ENCODE data around the gene RSPH9. TPM values are rescaled to one million over a fixed set of nuclear protein-coding genes. Genes with fewer than 3 reads are reported as not detected.
"Not testable (repeated sequence)": the region's sequence is repeated elsewhere in the genome, so short reads cannot be mapped to it uniquely, and the experiment has no call there.

The RSPH9 gene
- total RNA-seq, 1 donor from 2014 or later: 0.63 TPM

DNA sequence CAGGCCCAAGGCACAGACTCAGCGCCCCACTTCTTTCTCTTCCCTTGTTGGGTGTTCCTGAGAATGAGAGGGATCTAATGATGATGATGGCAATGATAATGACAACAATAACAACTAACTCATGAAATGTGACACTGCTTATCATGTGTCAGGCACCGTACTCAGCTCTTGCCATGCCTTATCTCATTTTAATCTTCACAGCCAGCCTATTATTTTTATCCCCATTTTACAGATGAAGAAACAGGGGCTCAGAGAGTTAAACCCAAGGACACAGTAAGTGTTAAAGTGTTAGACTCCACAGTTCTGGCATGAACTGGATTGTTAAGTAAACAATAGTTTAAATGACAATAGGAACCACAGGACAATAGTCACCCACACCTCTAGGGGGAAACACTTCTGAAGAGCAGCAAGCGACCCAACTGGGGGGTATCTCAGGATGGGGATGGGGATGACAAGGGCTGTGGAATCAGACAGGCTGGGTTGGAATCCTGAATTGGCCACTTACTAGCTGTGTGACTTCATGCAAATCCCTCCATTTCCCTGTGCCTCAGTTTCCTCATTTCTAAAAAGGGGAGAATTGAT lies 12.5 kb downstream of the RSPH9 start:
- no peak for DNase-seq (ENCODE audit: low read depth, low spot score)
- TF ChIP-seq CTCF (conservative IDR thresholded peaks at IDR 0.05): no peak
- no peaks in the 10 kb centered on the region for H3K4me1 Mint-ChIP-seq
- H3K9me3 Mint-ChIP-seq: no peaks in the 10 kb centered on the region
- H3K27me3 Mint-ChIP-seq (ENCODE audit: low read depth): no peaks in the 10 kb centered on the region
- H3K27ac Mint-ChIP-seq (ENCODE audit: unreplicated experiment): no peak overlapping the region
- peaks cover 2% of the 10 kb centered on the region for H3K36me3 Mint-ChIP-seq (ENCODE audit: low read depth)
- H3K4me3 Mint-ChIP-seq: no peak overlapping the region

DNA sequence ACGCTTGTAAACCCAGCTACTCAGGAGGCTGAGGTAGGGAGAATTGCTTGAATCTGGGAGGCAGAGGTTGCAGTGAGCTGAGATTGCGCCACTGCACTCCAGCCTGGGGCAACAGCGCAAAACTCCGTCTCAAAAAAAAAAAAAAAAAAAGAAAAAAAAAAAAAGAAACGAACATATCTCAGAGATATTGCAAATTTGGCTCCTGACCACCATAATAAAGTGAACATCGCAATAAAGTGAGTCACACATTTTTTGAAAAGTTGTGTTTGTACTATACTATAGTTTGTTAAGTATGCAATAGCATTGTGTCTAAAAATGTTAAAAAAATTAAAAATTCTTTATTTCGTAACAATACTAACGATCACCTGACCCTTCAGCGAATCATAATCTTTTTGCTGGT lies 13.3 kb downstream of the RSPH9 start:
- no peak for DNase-seq (ENCODE audit: low read depth, low spot score)
- no peak overlapping the region for H3K4me3 Mint-ChIP-seq

GRCh38 chr6:43662948-43663347 lies 18.1 kb downstream of the RSPH9 start:
- not testable (repeated sequence) for H3K4me1 Mint-ChIP-seq; H3K9me3 Mint-ChIP-seq; DNase-seq (ENCODE audit: low read depth, low spot score); H3K36me3 Mint-ChIP-seq (ENCODE audit: low read depth); H3K27ac Mint-ChIP-seq (ENCODE audit: unreplicated experiment); H3K4me3 Mint-ChIP-seq
- H3K27me3 Mint-ChIP-seq (ENCODE audit: low read depth): peaks cover 12% of the 10 kb centered on the region

More for the DNA sequence above, 13.3 kb downstream of the RSPH9 start:
- Mint-ChIP-seq H3K36me3 (ENCODE audit: low read depth) (peaks cover 2% of the 10 kb centered on the region), H3K4me1 (no peaks in the 10 kb centered on the region), H3K9me3 (no peaks in the 10 kb centered on the region), H3K27ac (ENCODE audit: unreplicated experiment) (no peak overlapping the region), H3K27me3 (ENCODE audit: low read depth) (no peaks in the 10 kb centered on the region)
- TF ChIP-seq CTCF (conservative IDR thresholded peaks at IDR 0.05): no peak

- Mint-ChIP-seq H3K27me3 (ENCODE audit: low read depth) (peaks cover 15% of the 10 kb centered on the region), H3K4me3 (no peak overlapping the region), H3K36me3 (ENCODE audit: low read depth) (no peaks in the 10 kb centered on the region), H3K9me3 (no peaks in the 10 kb centered on the region), H3K4me1 (peaks cover 19% of the 10 kb centered on the region), H3K27ac (ENCODE audit: unreplicated experiment) (no peak overlapping the region)
- no peak for TF ChIP-seq CTCF (conservative IDR thresholded peaks at IDR 0.05)
- DNase-seq (ENCODE audit: low read depth, low spot score): no peak
Measured at GRCh38 chr6:43665376-43665775, 20.5 kb downstream of the RSPH9 start.

- TF ChIP-seq CTCF (conservative IDR thresholded peaks at IDR 0.05): no peak
- Mint-ChIP-seq H3K27me3 (ENCODE audit: low read depth) (peaks cover 15% of the 10 kb centered on the region), H3K27ac (ENCODE audit: unreplicated experiment) (no peak overlapping the region), H3K4me1 (peaks cover 19% of the 10 kb centered on the region), H3K36me3 (ENCODE audit: low read depth) (no peaks in the 10 kb centered on the region), H3K4me3 (no peak overlapping the region), H3K9me3 (no peaks in the 10 kb centered on the region)
- DNase-seq (ENCODE audit: low read depth, low spot score): no peak
Measured at GRCh38 chr6:43666196-43666920, 21.5 kb downstream of the RSPH9 start.

Measured in neural crest cell (in vitro differentiated cells).